Gastroesophageal sphincter (tissue), 3 donors: ENCODE measurements around the gene PTX3.

Experiments
- EP300 ChIP-seq: sonication (generic); formaldehyde crosslinking; IDR thresholded peaks from one replicate; pipeline ENCODE4 v1.6.1; 2017; ENCODE audit warnings: antibody characterized with exemption, mild to moderate bottlenecking
- POLR2A ChIP-seq, 2 donors: fragments of 450-650 bp; IDR thresholded peaks; one replicate each; pipeline ENCODE4 v1.6.1; 2017; ENCODE audit warnings: antibody characterized with exemption in 2 of 2, mild to moderate bottlenecking in 2 of 2, moderate library complexity in 1 of 2
- POLR2AphosphoS5 ChIP-seq: sonication (generic); formaldehyde crosslinking; IDR thresholded peaks from one replicate; pipeline ENCODE4 v1.6.1; 2017; ENCODE audit warnings: antibody characterized with exemption
- TF ChIP-seq, protein P1 (sequence below), 4 experiments: fragments of 200-600 bp in 2 of 4; fragments of 450-650 bp in 2 of 4; sonication (generic) in 1 of 4; IDR thresholded peaks; one replicate each; pipeline ENCODE4 v1.5.1; 2017 to 2019; ENCODE audit warnings: antibody characterized with exemption in 4 of 4, mild to moderate bottlenecking in 2 of 4, moderate library complexity in 2 of 4

DNA sequence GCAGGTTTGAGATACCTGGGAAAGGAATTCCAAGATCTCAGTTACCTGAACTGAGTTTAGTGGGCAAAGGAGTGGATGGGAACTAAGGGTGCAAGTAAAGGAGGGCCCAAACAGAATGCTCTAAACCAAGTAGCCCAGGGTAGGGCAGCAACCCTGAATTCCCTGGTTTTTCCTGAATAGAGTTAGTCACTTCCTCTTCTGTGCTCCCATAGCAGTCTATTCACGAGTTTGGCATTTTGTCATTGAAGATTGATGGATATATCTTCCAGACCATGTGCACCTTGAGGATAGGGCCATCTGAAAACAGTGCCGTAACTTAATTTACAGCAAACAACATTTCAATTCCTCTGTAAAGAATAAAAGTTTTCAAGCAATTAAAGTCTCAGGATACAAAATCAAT is 18.5 kb upstream of the PTX3 start:
- TF ChIP-seq, protein P1, sequence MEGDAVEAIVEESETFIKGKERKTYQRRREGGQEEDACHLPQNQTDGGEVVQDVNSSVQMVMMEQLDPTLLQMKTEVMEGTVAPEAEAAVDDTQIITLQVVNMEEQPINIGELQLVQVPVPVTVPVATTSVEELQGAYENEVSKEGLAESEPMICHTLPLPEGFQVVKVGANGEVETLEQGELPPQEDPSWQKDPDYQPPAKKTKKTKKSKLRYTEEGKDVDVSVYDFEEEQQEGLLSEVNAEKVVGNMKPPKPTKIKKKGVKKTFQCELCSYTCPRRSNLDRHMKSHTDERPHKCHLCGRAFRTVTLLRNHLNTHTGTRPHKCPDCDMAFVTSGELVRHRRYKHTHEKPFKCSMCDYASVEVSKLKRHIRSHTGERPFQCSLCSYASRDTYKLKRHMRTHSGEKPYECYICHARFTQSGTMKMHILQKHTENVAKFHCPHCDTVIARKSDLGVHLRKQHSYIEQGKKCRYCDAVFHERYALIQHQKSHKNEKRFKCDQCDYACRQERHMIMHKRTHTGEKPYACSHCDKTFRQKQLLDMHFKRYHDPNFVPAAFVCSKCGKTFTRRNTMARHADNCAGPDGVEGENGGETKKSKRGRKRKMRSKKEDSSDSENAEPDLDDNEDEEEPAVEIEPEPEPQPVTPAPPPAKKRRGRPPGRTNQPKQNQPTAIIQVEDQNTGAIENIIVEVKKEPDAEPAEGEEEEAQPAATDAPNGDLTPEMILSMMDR (IDR thresholded peaks at IDR 0.05), result no peak
- TF ChIP-seq POLR2AphosphoS5, result no peak
- no peak for TF ChIP-seq POLR2A (IDR thresholded peaks at IDR 0.05)
- no peak for TF ChIP-seq EP300
